DOHH2 (cell line): ENCODE measurements around the gene PHF2.

Experiments used
- EZH2phosphoT487 ChIP-seq: fragments of 200-600 bp; sonication (generic); IDR thresholded peaks from 2 replicates; pipeline ENCODE4 v1.6.1; 2017; ENCODE audit warnings: borderline replicate concordance, mild to moderate bottlenecking, antibody characterized with exemption, low read length, moderate library complexity, mixed read lengths
- TF ChIP-seq, protein P1 (sequence below): fragments of 200-600 bp; sonication (generic); IDR thresholded peaks from one replicate; pipeline ENCODE4 v1.5.1; 2014; ENCODE audit warnings: antibody characterized with exemption, mild to moderate bottlenecking, low read depth, low read length; ENCODE audit not compliant: poor library complexity, severe bottlenecking

DNA sequence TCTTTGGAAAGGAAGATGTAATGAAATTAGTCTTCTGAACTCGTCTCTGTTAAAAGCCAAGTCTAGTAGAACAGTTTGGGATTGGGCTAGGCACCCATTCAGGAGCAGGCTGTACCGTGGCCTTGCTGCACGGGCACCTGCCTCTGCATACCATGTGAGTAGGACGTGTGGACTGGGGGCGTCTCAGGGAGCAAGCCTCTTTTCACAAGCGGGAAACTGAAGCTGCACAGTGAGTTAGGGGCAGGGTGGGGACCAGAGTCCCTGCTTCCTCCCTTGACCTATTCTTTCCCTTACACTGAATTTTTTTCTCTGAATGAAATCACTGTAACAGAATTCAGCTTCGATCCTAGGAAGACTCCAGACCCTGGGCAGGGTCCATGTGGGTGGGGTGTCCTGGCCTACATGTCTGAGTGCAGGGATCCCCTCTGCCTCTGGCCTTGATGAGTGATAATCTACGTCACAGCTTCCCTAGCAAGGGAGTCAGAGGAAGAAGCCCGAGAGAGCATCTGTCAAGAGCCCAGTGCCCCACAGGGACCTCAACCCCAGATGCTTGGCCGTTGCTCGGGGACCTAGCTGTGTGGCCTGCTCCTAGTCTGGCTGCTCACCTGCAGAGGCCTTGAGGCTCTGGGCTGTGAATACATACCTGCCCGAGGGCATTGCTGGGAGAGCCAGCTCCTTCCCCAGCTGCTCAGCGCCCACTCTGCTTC is 15.1 kb downstream of the PHF2 start:
- TF ChIP-seq, protein P1, sequence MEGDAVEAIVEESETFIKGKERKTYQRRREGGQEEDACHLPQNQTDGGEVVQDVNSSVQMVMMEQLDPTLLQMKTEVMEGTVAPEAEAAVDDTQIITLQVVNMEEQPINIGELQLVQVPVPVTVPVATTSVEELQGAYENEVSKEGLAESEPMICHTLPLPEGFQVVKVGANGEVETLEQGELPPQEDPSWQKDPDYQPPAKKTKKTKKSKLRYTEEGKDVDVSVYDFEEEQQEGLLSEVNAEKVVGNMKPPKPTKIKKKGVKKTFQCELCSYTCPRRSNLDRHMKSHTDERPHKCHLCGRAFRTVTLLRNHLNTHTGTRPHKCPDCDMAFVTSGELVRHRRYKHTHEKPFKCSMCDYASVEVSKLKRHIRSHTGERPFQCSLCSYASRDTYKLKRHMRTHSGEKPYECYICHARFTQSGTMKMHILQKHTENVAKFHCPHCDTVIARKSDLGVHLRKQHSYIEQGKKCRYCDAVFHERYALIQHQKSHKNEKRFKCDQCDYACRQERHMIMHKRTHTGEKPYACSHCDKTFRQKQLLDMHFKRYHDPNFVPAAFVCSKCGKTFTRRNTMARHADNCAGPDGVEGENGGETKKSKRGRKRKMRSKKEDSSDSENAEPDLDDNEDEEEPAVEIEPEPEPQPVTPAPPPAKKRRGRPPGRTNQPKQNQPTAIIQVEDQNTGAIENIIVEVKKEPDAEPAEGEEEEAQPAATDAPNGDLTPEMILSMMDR, result no peak
- no peak for TF ChIP-seq EZH2phosphoT487
